OCI-LY1 (cell line): Measurements from ENCODE around the gene PTK7.
A peak's percentile ranks its signal among the peaks of the same experiment; 100 is the strongest.

Experiments
- H2AFZ ChIP-seq: fragments of 200-600 bp; sonication (generic), shearing (Covaris generic); 2 replicates; pipeline ENCODE4 v1.6.0; 2014; ENCODE audit warnings: antibody characterized with exemption, mild to moderate bottlenecking, low read length
- H3F3A ChIP-seq: fragments of 200-600 bp; sonication (generic), shearing (Covaris generic); 2 replicates; pipeline ENCODE4 v1.6.0; 2014; ENCODE audit warnings: mild to moderate bottlenecking, antibody characterized with exemption, low read length, moderate library complexity; ENCODE audit not compliant: insufficient read depth
- H3K27ac ChIP-seq: fragments of 200-600 bp; sonication (generic); 2 replicates; pipeline ENCODE4 v1.5.1; 2014; ENCODE audit warnings: low read length, mixed run types, mild to moderate bottlenecking, low read depth; ENCODE audit not compliant: poor library complexity, severe bottlenecking
- H3K27me3 ChIP-seq: fragments of 200-600 bp; sonication (generic); 2 replicates; pipeline ENCODE4 v1.6.0; 2014; ENCODE audit warnings: antibody characterized with exemption, mild to moderate bottlenecking, low read length, moderate library complexity; ENCODE audit not compliant: insufficient read depth
- H3K36me3 ChIP-seq: fragments of 200-600 bp; sonication (generic); 2 replicates; pipeline ENCODE4 v1.6.1; 2014; ENCODE audit warnings: mild to moderate bottlenecking, antibody characterized with exemption, low read length, moderate library complexity, mixed read lengths; ENCODE audit not compliant: insufficient read depth
- H3K4me1 ChIP-seq: fragments of 200-600 bp; sonication (generic); 2 replicates; pipeline ENCODE4 v1.5.1; 2014; ENCODE audit warnings: mild to moderate bottlenecking, low read length, moderate library complexity; ENCODE audit not compliant: insufficient read depth, severe bottlenecking
- H3K4me2 ChIP-seq: fragments of 200-600 bp; sonication (generic), shearing (Covaris generic); 2 replicates; pipeline ENCODE4 v1.6.1; 2014; ENCODE audit warnings: low read length
- H3K4me3 ChIP-seq: fragments of 200-600 bp; sonication (generic); 2 replicates; pipeline ENCODE4 v1.5.1; 2014; ENCODE audit warnings: low read length, low read depth, mild to moderate bottlenecking, mixed read lengths; ENCODE audit not compliant: poor library complexity, severe bottlenecking
- H3K79me2 ChIP-seq: fragments of 200-600 bp; shearing (Covaris generic); 2 replicates; pipeline ENCODE4 v1.6.1; 2016; ENCODE audit warnings: mixed run types, low read length, mixed read lengths; ENCODE audit not compliant: insufficient read depth
- H3K9ac ChIP-seq: fragments of 200-600 bp; sonication (generic), shearing (Covaris generic); 2 replicates; pipeline ENCODE4 v1.6.1; 2014; ENCODE audit warnings: mild to moderate bottlenecking, low read length, mixed read lengths
- H3K9me2 ChIP-seq: fragments of 200-600 bp; sonication (generic), shearing (Covaris generic); 2 replicates; pipeline ENCODE4 v1.6.1; 2014; ENCODE audit warnings: low read depth, mild to moderate bottlenecking, low read length, mixed read lengths
- H3K9me3 ChIP-seq: fragments of 200-600 bp; shearing (Covaris generic); 2 replicates; pipeline ENCODE4 v1.6.1; 2014; ENCODE audit warnings: low read length, mixed read lengths
- H4K20me1 ChIP-seq: fragments of 200-600 bp; sonication (generic), shearing (Covaris generic); 2 replicates; pipeline ENCODE4 v1.6.0; 2016; ENCODE audit warnings: mild to moderate bottlenecking, low read length; ENCODE audit not compliant: insufficient read depth
- EZH2 ChIP-seq: fragments of 200-600 bp; sonication (generic), shearing (Covaris generic); IDR thresholded peaks from 2 replicates; pipeline ENCODE4 v1.8.0; 2017; ENCODE audit warnings: borderline replicate concordance, mixed run types, mild to moderate bottlenecking, antibody characterized with exemption, low read length, moderate library complexity, mixed read lengths
- TF ChIP-seq, protein P1 (sequence below): fragments of 200-600 bp; sonication (generic), shearing (Covaris generic); IDR thresholded peaks from 2 replicates; pipeline ENCODE4 v1.5.1; 2017; ENCODE audit warnings: mild to moderate bottlenecking, antibody characterized with exemption, low read length, moderate library complexity, mixed read lengths

PTK7 gene

DNA sequence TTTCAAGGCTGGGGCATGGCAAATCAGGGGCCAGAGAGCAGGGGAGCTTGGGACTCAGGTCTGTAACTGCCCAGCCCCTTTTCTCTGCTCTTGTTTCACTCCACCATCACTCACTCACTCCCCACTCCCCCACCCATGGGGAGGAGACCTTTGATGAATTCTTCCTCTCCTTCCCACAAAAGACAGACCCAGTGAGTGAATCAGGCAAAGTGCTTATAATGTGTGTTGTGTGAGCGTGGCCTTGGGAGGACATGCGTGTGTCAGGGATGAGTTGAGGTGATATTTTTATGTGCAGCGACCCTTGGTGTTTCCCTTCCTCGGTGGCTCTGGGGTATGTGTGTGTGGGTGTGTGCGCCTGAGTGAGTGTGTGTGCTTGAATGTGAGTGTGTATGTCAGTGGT, 104.9 kb downstream of the PTK7 start:
- Histone ChIP-seq H3K9me3 (no peaks in the 10 kb centered on the region), H3K27ac (peak overlapping the region; percentile 56), H3K4me1 (peaks cover 26% of the 10 kb centered on the region), H4K20me1 (no peaks in the 10 kb centered on the region), H3K4me2 (peak overlapping the region; percentile 65), H3K27me3 (no peaks in the 10 kb centered on the region), H3F3A (no peaks in the 10 kb centered on the region; the same call in 1 of the 2 replicates), H3K36me3 (peaks cover 44% of the 10 kb centered on the region), H3K9ac (peak overlapping the region; percentile 82; the same call in 1 of the 2 replicates), H3K79me2 (no peaks in the 10 kb centered on the region), H3K4me3 (peak overlapping the region; percentile 81), H3K9me2 (no peaks in the 10 kb centered on the region), H2AFZ (no peak overlapping the region)
- no peak for TF ChIP-seq EZH2
- TF ChIP-seq, protein P1, sequence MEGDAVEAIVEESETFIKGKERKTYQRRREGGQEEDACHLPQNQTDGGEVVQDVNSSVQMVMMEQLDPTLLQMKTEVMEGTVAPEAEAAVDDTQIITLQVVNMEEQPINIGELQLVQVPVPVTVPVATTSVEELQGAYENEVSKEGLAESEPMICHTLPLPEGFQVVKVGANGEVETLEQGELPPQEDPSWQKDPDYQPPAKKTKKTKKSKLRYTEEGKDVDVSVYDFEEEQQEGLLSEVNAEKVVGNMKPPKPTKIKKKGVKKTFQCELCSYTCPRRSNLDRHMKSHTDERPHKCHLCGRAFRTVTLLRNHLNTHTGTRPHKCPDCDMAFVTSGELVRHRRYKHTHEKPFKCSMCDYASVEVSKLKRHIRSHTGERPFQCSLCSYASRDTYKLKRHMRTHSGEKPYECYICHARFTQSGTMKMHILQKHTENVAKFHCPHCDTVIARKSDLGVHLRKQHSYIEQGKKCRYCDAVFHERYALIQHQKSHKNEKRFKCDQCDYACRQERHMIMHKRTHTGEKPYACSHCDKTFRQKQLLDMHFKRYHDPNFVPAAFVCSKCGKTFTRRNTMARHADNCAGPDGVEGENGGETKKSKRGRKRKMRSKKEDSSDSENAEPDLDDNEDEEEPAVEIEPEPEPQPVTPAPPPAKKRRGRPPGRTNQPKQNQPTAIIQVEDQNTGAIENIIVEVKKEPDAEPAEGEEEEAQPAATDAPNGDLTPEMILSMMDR: no peak

DNA sequence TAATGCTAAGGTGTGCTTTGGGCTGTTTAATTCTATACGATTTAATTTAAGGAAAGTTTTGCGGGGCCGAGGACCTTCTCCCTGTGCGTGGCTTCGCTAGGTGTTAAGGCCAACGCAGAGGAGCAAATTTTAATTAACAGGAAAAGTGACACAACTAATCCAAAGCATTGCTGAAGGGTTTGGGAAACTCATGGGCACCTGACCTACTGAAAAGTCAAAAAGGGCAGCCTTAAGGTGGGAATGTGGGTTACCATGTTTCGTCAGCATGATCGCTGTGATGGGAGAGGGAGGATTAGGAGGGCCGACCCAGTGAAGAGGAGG, 105.5 kb downstream of the PTK7 start:
- Histone ChIP-seq H3K4me3 (peak overlapping the region; percentile 81), H3K9me3 (no peaks in the 10 kb centered on the region), H4K20me1 (no peaks in the 10 kb centered on the region), H3K27me3 (no peaks in the 10 kb centered on the region), H3K4me1 (peaks cover 26% of the 10 kb centered on the region), H3K79me2 (no peaks in the 10 kb centered on the region), H3K4me2 (peak overlapping the region; percentile 65), H2AFZ (no peak overlapping the region), H3K36me3 (peaks cover 44% of the 10 kb centered on the region), H3K9me2 (no peaks in the 10 kb centered on the region), H3F3A (no peaks in the 10 kb centered on the region; the same call in 1 of the 2 replicates), H3K9ac (peak overlapping the region; percentile 82), H3K27ac (peak overlapping the region; percentile 56)
- no peak for TF ChIP-seq EZH2
- TF ChIP-seq, protein P1: no peak; the same call in 1 of the 2 replicates

DNA sequence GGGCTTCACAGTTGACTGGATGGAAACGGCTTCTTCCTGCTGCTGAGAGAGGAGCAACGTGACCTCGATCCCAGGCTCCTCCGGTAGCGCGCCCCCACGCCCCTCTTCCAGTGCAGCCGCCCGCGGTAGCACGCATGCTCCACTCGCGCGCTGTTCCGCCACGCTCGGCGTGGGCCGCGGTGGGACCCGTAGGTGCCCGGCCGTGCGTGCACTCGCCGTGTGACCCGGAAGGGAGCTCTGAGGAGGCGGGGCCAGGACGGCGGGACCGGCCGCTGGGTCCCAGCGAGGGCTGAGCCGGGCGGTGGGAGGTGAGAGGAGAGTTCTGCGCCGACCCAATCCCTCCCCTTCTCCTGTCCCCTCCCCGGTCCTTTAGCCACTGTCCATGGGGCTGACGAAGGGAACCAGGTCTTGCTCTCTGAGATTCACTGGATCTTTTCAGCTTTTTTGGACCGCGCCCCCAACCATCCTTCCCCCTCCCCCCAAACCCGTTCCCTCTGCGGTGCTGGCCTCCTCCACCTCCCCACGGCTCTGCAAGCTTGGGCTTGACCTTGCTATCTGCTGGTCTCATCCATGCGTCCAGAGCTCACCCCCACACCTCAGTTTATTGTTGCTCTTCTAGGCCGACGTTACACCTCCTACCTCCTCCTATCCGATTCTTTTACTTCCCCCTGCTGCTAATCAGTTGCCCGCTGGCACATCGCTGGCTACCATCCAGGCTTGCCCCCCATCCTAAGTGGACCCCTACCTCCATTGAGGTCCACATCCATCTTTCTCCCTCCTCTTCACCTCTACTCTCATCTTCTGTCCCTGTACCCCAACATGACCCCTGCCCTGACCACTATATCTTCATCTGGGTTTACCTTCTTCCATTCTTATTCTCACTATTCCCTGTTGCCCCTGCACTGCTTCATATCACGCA, 106.1 kb downstream of the PTK7 start, which contains the start of gene CUL9:
TSS of gene CUL9 (plus strand) at position 255 of the 919 bp plus-strand sequence. CDS start 2,115 bp downstream, outside the sequence.
- Histone ChIP-seq H3K4me1 (peaks cover 26% of the 10 kb centered on the region), H3K9me2 (no peaks in the 10 kb centered on the region), H4K20me1 (no peaks in the 10 kb centered on the region), H3K36me3 (peaks cover 47% of the 10 kb centered on the region), H3K27ac (peak within 1 kb of the TSS; percentile 56), H3K4me3 (peak within 1 kb of the TSS; percentile 81), H3K9me3 (no peaks in the 10 kb centered on the region), H3K4me2 (peak within 1 kb of the TSS; percentile 65), H3K79me2 (no peaks in the 10 kb centered on the region), H2AFZ (no peak within 1 kb of the TSS), H3F3A (no peaks in the 10 kb centered on the region; the same call in 1 of the 2 replicates), H3K27me3 (no peaks in the 10 kb centered on the region), H3K9ac (peak within 1 kb of the TSS; percentile 82)
- TF ChIP-seq EZH2: no peak
- TF ChIP-seq, protein P1: no peak; the same call in 1 of the 2 replicates
